Kasumi-1 (cell line): ENCODE data around the gene SIGLEC9.
"Not testable (repeated sequence)": the region's sequence is repeated elsewhere in the genome, so short reads cannot be mapped to it uniquely, and the experiment has no call there.

ENCODE experiments used
- DNase-seq, 2 experiments: peaks; one replicate each; lab custom pipeline; 2025; lab: John Stamatoyannopoulos, UW

SIGLEC9 gene

GRCh38 chr19:51123381-51123800, 1.3 kb upstream of the SIGLEC9 start:
- peak; percentile 27 to 51 for DNase-seq

- peak in 1 of 2 experiments; percentile 25 for DNase-seq
Measured at GRCh38 chr19:51123802-51124201, 904 bp upstream of the SIGLEC9 start.

GRCh38 chr19:51124216-51124615, 490 bp upstream of the SIGLEC9 start:
- DNase-seq, result no peak

- DNase-seq, result no peak
Measured at GRCh38 chr19:51125421-51126075, 842 bp downstream of the SIGLEC9 start.

- no peak for DNase-seq
Measured at GRCh38 chr19:51127032-51127431, 2.3 kb downstream of the SIGLEC9 start.

GRCh38 chr19:51127755-51128154, 3.0 kb downstream of the SIGLEC9 start:
- peak; percentile 95 to 96 for DNase-seq

- no peak for DNase-seq
Measured at GRCh38 chr19:51128227-51128626, 3.5 kb downstream of the SIGLEC9 start.

GRCh38 chr19:51129716-51130115, 5.0 kb downstream of the SIGLEC9 start:
- no peak for DNase-seq

GRCh38 chr19:51131780-51132680, 7.3 kb downstream of the SIGLEC9 start:
- peak; percentile 70 to 73 for DNase-seq

- DNase-seq, result no peak
Measured at GRCh38 chr19:51135004-51135403, 10.3 kb downstream of the SIGLEC9 start.

GRCh38 chr19:51135986-51136762, 11.5 kb downstream of the SIGLEC9 start:
- DNase-seq, result no peak

- DNase-seq, result peak; percentile 90 to 91
Measured at GRCh38 chr19:51136851-51137551, 12.3 kb downstream of the SIGLEC9 start.

GRCh38 chr19:51137792-51138425, 13.2 kb downstream of the SIGLEC9 start:
- no peak for DNase-seq

- DNase-seq, result peak; percentile 15 to 30
Measured at GRCh38 chr19:51138549-51138979, 13.9 kb downstream of the SIGLEC9 start.

GRCh38 chr19:51139299-51140014, 14.8 kb downstream of the SIGLEC9 start:
- peak; percentile 85 to 88 for DNase-seq

- DNase-seq, result no peak
Measured at GRCh38 chr19:51140441-51140840, 15.7 kb downstream of the SIGLEC9 start.

- no peak for DNase-seq
Measured at GRCh38 chr19:51141181-51141580, 16.5 kb downstream of the SIGLEC9 start.

- no peak for DNase-seq
Measured at GRCh38 chr19:51142119-51142518, 17.4 kb downstream of the SIGLEC9 start, which contains the start of gene SIGLEC7. Gene SIGLEC7, plus strand, starts transcription at chr19:51142301. Its CDS starts 69 bp downstream, at chr19:51142370.

- not testable (repeated sequence) for DNase-seq
Measured at GRCh38 chr19:51142809-51143475, 18.2 kb downstream of the SIGLEC9 start.

- no peak for DNase-seq
Measured at GRCh38 chr19:51143486-51143885, 18.8 kb downstream of the SIGLEC9 start.
